ENCODE measurements around the gene HPSE2.

GRCh38 chr10:98611436-98611835, 624.2 kb downstream of the HPSE2 start:
- TF ChIP-seq CTCF (IDR thresholded peaks at IDR 0.05) (no peak), POLR2A (IDR thresholded peaks at IDR 0.05) (no peak)
